Neural progenitor cell (in vitro differentiated cells): ENCODE results near the gene STK32B.

Experiments used
- EZH2 ChIP-seq: fragments of 200-600 bp; sonication (generic); IDR thresholded peaks from 2 replicates; pipeline ENCODE4 v1.6.1; 2017; ENCODE audit warnings: antibody characterized with exemption, mild to moderate bottlenecking, moderate library complexity
- EZH2phosphoT487 ChIP-seq: fragments of 200-600 bp; sonication (generic); IDR thresholded peaks from 2 replicates; pipeline ENCODE4 v1.6.1; 2017; ENCODE audit warnings: antibody characterized with exemption
- TF ChIP-seq, protein P1 (sequence below): fragments of 200-600 bp; sonication (generic); IDR thresholded peaks from 2 replicates; pipeline ENCODE4 v1.5.1; 2017; ENCODE audit warnings: antibody characterized with exemption, mild to moderate bottlenecking

DNA sequence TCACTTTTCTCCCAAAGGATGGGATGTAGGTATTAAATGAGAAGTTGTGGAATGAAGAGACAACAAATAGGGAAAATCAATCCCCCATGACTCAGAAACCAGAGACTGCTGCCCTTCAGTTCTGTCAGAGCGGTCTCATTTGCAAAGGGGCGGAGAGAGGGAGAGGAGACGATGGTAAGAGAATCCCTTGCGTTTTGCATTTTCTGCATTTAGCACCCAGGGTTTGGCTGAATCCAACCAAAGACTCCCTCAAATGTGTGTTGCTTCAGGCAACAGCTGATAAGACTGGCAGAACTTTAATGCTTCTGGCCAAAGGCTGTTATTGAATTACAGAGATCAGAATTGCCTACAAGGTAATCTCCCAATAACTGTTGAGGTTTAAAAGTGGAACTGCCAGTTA is 426.9 kb downstream of the STK32B start:
- TF ChIP-seq EZH2 (no peak), EZH2phosphoT487 (no peak)
- TF ChIP-seq, protein P1, sequence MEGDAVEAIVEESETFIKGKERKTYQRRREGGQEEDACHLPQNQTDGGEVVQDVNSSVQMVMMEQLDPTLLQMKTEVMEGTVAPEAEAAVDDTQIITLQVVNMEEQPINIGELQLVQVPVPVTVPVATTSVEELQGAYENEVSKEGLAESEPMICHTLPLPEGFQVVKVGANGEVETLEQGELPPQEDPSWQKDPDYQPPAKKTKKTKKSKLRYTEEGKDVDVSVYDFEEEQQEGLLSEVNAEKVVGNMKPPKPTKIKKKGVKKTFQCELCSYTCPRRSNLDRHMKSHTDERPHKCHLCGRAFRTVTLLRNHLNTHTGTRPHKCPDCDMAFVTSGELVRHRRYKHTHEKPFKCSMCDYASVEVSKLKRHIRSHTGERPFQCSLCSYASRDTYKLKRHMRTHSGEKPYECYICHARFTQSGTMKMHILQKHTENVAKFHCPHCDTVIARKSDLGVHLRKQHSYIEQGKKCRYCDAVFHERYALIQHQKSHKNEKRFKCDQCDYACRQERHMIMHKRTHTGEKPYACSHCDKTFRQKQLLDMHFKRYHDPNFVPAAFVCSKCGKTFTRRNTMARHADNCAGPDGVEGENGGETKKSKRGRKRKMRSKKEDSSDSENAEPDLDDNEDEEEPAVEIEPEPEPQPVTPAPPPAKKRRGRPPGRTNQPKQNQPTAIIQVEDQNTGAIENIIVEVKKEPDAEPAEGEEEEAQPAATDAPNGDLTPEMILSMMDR: no peak
